H1 (cell line): ENCODE data around the gene PDE4D. TPM values are rescaled to one million over a fixed set of nuclear protein-coding genes. Genes with fewer than 3 reads are reported as not detected.

ENCODE experiments used
- CTCF ChIA-PET: fragments of 300-600 bp; sonication (Branson Sonifier 250); formaldehyde crosslinking; loops from one replicate; lab custom pipeline; 2021; ENCODE audit not compliant: partially characterized antibody; lab: Charles Lee
- POLR2A ChIA-PET: fragments of 300-600 bp; sonication (Branson Sonifier 250); formaldehyde crosslinking; loops from one replicate; lab custom pipeline; 2021; ENCODE audit warnings: inconsistent platforms; ENCODE audit not compliant: partially characterized antibody; lab: Charles Lee
- DNase-seq, 2 experiments: peaks; one replicate each; pipeline versions ENCODE4 v3.0.0 to v3.0.0-alpha.2; 2010 to 2022; ENCODE audit warnings: low spot score in 2 of 2, low read depth in 1 of 2, mixed read lengths in 1 of 2
- FAIRE-seq: peaks from 2 replicates; lab custom pipeline; 2011; peaks lifted over from hg19 to GRCh38; lab: Jason Lieb, UNC
- H2AFZ ChIP-seq: 2 replicates; pipeline ENCODE4 v1.8.1; 2012; ENCODE audit warnings: low read length, inconsistent platforms
- H2AK5ac ChIP-seq: 2 replicates; pipeline ENCODE4 v1.6.1; 2013; ENCODE audit warnings: low read depth, low read length
- H2BK120ac ChIP-seq: replicated peaks from 2 replicates; pipeline ENCODE3; 2013; ENCODE audit warnings: low read depth, low read length, inconsistent platforms
- H2BK12ac ChIP-seq: 2 replicates; pipeline ENCODE4 v1.6.1; 2013; ENCODE audit warnings: low read depth, low read length
- H2BK15ac ChIP-seq: 2 replicates; pipeline ENCODE4 v1.6.1; 2013; ENCODE audit warnings: low read length
- H2BK20ac ChIP-seq: 2 replicates; pipeline ENCODE4 v1.6.1; 2013; ENCODE audit warnings: low read length
- H2BK5ac ChIP-seq: 2 replicates; pipeline ENCODE4 v1.6.1; 2013; ENCODE audit warnings: low read depth, low read length
- H3K14ac ChIP-seq: 2 replicates; pipeline ENCODE4 v1.6.1; 2013; ENCODE audit warnings: inconsistent platforms; ENCODE audit not compliant: insufficient read length
- H3K18ac ChIP-seq: 2 replicates; pipeline ENCODE4 v1.6.1; 2013; ENCODE audit warnings: low read length; ENCODE audit errors: extremely low read depth
- H3K23ac ChIP-seq: 2 replicates; pipeline ENCODE4 v1.6.1; 2013; ENCODE audit warnings: inconsistent platforms; ENCODE audit not compliant: insufficient read length
- H3K23me2 ChIP-seq: 2 replicates; pipeline ENCODE4 v1.6.1; 2013; ENCODE audit warnings: low read depth, low read length
- H3K27ac ChIP-seq: 2 replicates; pipeline ENCODE4 v1.6.1; 2011; ENCODE audit warnings: low read depth, low read length, inconsistent platforms
- H3K27me3 ChIP-seq, 4 experiments: replicated peaks in 1 of 4; 1 replicate in 1 of 4; 2 replicates in 3 of 4; pipeline versions ENCODE4 v1.6.1 to v1.8.1; 2011 to 2013; ENCODE audit warnings: low read length in 3 of 4, mild to moderate bottlenecking in 3 of 4, inconsistent platforms in 2 of 4, mixed read lengths in 2 of 4, moderate library complexity in 1 of 4; ENCODE audit not compliant: control insufficient read depth in 3 of 4, insufficient read depth in 3 of 4; ENCODE audit errors: extremely low read depth in 1 of 4
- H3K36me3 ChIP-seq, 4 experiments: 2 replicates each; pipeline versions ENCODE4 v1.6.1 to v1.8.1; 2011 to 2013; ENCODE audit warnings: mild to moderate bottlenecking in 4 of 4, low read length in 3 of 4, moderate library complexity in 2 of 4, control low read depth in 1 of 4, inconsistent platforms in 1 of 4; ENCODE audit not compliant: insufficient read depth in 4 of 4, control insufficient read depth in 2 of 4
- H3K4ac ChIP-seq: replicated peaks from 2 replicates; pipeline ENCODE3; 2013; ENCODE audit warnings: low read length, low read depth, mixed read lengths, inconsistent platforms; ENCODE audit not compliant: insufficient read length
- H3K4me1 ChIP-seq, 4 experiments: replicated peaks in 1 of 4; 1 replicate in 1 of 4; 2 replicates in 3 of 4; pipeline versions ENCODE4 v1.6.1 to v1.8.1; 2011 to 2013; ENCODE audit warnings: low read length in 3 of 4, inconsistent platforms in 2 of 4, mixed read lengths in 1 of 4; ENCODE audit not compliant: insufficient read depth in 4 of 4, control insufficient read depth in 3 of 4
- H3K4me2 ChIP-seq, 2 experiments: 2 replicates each; pipeline versions ENCODE4 v1.6.1 to v1.8.1; 2011 to 2013; ENCODE audit warnings: low read depth in 2 of 2, low read length in 2 of 2, control low read depth in 1 of 2, inconsistent platforms in 1 of 2, mild to moderate bottlenecking in 1 of 2; ENCODE audit not compliant: insufficient read depth in 1 of 2
- H3K4me3 ChIP-seq, 4 experiments: fragments of 200-600, 300-600 bp in 1 of 4; sonication (generic), shearing (Covaris generic), sonication (Bioruptor Twin) in 1 of 4; 2 replicates each; pipeline versions ENCODE4 v1.5.1 to v1.8.1; 2011 to 2016; ENCODE audit warnings: low read length in 4 of 4, low read depth in 3 of 4, control low read depth in 2 of 4, inconsistent platforms in 2 of 4, mild to moderate bottlenecking in 2 of 4, mixed read lengths in 1 of 4, moderate library complexity in 1 of 4; ENCODE audit not compliant: insufficient read depth in 2 of 4; ENCODE audit errors: extremely low read depth in 1 of 4
- H3K56ac ChIP-seq: replicated peaks from 2 replicates; pipeline ENCODE3; 2013; ENCODE audit warnings: low read depth, mild to moderate bottlenecking, mixed read lengths, low read length, inconsistent platforms; ENCODE audit not compliant: insufficient read length
- H3K79me1 ChIP-seq: 2 replicates; pipeline ENCODE4 v1.6.1; 2013; ENCODE audit warnings: low read depth, low read length, control low read depth
- H3K79me2 ChIP-seq, 2 experiments: 2 replicates each; pipeline versions ENCODE4 v1.6.1 to v1.8.1; 2012 to 2013; ENCODE audit warnings: low read length in 2 of 2, mild to moderate bottlenecking in 2 of 2, inconsistent platforms in 1 of 2; ENCODE audit not compliant: insufficient read depth in 2 of 2, control insufficient read depth in 1 of 2
- H3K9ac ChIP-seq, 4 experiments: replicated peaks in 1 of 4; 1 replicate in 1 of 4; 2 replicates in 3 of 4; pipeline versions ENCODE4 v1.6.1 to v1.8.1; 2011 to 2013; ENCODE audit warnings: low read depth in 3 of 4, low read length in 3 of 4, control low read depth in 2 of 4, mild to moderate bottlenecking in 2 of 4, moderate library complexity in 2 of 4, inconsistent platforms in 1 of 4; ENCODE audit errors: extremely low read depth in 1 of 4
- H3K9me3 ChIP-seq, 2 experiments: 2 replicates each; pipeline versions ENCODE4 v1.6.1 to v1.8.1; 2012 to 2013; ENCODE audit warnings: mild to moderate bottlenecking in 2 of 2, moderate library complexity in 2 of 2, control low read depth in 1 of 2, inconsistent platforms in 1 of 2, low read depth in 1 of 2, low read length in 1 of 2, mixed read lengths in 1 of 2; ENCODE audit not compliant: insufficient read depth in 2 of 2
- H4K20me1 ChIP-seq, 2 experiments: replicated peaks in 1 of 2; 2 replicates each; pipeline versions ENCODE3 to v1.8.1; 2011 to 2013; ENCODE audit warnings: inconsistent platforms in 2 of 2, low read length in 2 of 2, mild to moderate bottlenecking in 1 of 2; ENCODE audit not compliant: insufficient read depth in 2 of 2, control insufficient read depth in 1 of 2
- H4K5ac ChIP-seq: 2 replicates; pipeline ENCODE4 v1.6.1; 2013; ENCODE audit warnings: low read length, low read depth, mixed read lengths, inconsistent platforms; ENCODE audit not compliant: insufficient read length
- H4K8ac ChIP-seq: 2 replicates; pipeline ENCODE4 v1.8.0; 2013; ENCODE audit warnings: mild to moderate bottlenecking, moderate library complexity, low read length, inconsistent platforms; ENCODE audit not compliant: insufficient read depth; ENCODE audit errors: extremely low read depth
- H4K91ac ChIP-seq: replicated peaks from 2 replicates; pipeline ENCODE3; 2013; ENCODE audit warnings: low read length, mixed read lengths, inconsistent platforms; ENCODE audit not compliant: insufficient read length
- CBX8 ChIP-seq: fragments of 300-800, 300-1000 bp; sonication (generic); IDR thresholded peaks from 2 replicates; pipeline ENCODE4 v1.7.1; 2016; ENCODE audit warnings: low read depth, low read length, borderline replicate concordance
- CHD2 ChIP-seq: IDR thresholded peaks from 2 replicates; pipeline ENCODE4 v1.6.1; 2012; ENCODE audit warnings: low read length, improper control_type of control experiment
- CTCF ChIP-seq, 3 experiments: IDR thresholded peaks; 1 replicate in 2 of 3; 2 replicates in 1 of 3; pipeline versions ENCODE4 v1.5.1 to v1.6.1; 2011; ENCODE audit warnings: low read length in 3 of 3, mild to moderate bottlenecking in 3 of 3, inconsistent platforms in 2 of 3, low read depth in 1 of 3, moderate library complexity in 1 of 3; ENCODE audit not compliant: insufficient read depth in 1 of 3; ENCODE audit errors: control extremely low read depth in 1 of 3
- HDAC6 ChIP-seq: IDR thresholded peaks from one replicate; pipeline ENCODE4 v1.7.1; 2012; ENCODE audit warnings: low read depth, mild to moderate bottlenecking, inconsistent platforms, low read length, moderate library complexity
- KDM4A ChIP-seq: IDR thresholded peaks from one replicate; pipeline ENCODE4 v1.7.1; 2012; ENCODE audit warnings: low read depth, mild to moderate bottlenecking, moderate library complexity, low read length, inconsistent platforms; ENCODE audit not compliant: severe bottlenecking
- POLR2A ChIP-seq, 2 experiments: IDR thresholded peaks; 1 replicate in 1 of 2; 2 replicates in 1 of 2; pipeline ENCODE4 v1.6.1; 2011; ENCODE audit warnings: low read depth in 2 of 2, low read length in 2 of 2, mild to moderate bottlenecking in 2 of 2; ENCODE audit errors: control extremely low read depth in 1 of 2
- POLR2AphosphoS5 ChIP-seq: IDR thresholded peaks from 2 replicates; pipeline ENCODE4 v1.6.1; 2011; ENCODE audit warnings: low read depth, low read length
- RXRA ChIP-seq: IDR thresholded peaks from 2 replicates; pipeline ENCODE4 v1.6.1; 2011; ENCODE audit warnings: low read depth, mild to moderate bottlenecking, low read length, moderate library complexity; ENCODE audit not compliant: insufficient read depth
- SP1 ChIP-seq: IDR thresholded peaks from 2 replicates; pipeline ENCODE4 v1.6.1; 2011; ENCODE audit warnings: low read depth, low read length
- TEAD4 ChIP-seq: IDR thresholded peaks from 2 replicates; pipeline ENCODE4 v1.6.1; 2012; ENCODE audit warnings: low read depth, low read length, inconsistent platforms, mixed read lengths
- USF2 ChIP-seq: IDR thresholded peaks from 2 replicates; pipeline ENCODE4 v1.6.1; 2011; ENCODE audit warnings: low read length, improper control_type of control experiment
- WGBS, 2 experiments: shearing (Covaris generic) in 1 of 2; methylation state at CpG; one replicate each; pipeline versions ENCODE4 v1.1.6 to v1.1.7; 2013 to 2015; ENCODE audit warnings: low lambda C conversion rate in 2 of 2, mixed read lengths in 2 of 2, inconsistent platforms in 1 of 2, low coverage in 1 of 2, missing lambda C conversion rate in 1 of 2; ENCODE audit not compliant: insufficient replicate concordance in 2 of 2, insufficient coverage in 1 of 2, insufficient read length in 1 of 2; ENCODE audit errors: extremely low coverage in 1 of 2, missing lambda C conversion rate in 1 of 2; 5-methylcytosine and 5-hydroxymethylcytosine counted together
- polyA plus RNA-seq, 7 experiments: library from polyadenylated mRNA; depleted of rRNA in 3 of 7; stranded (reverse) in 5 of 7; unstranded in 2 of 7; fragments of >200 nt in 5 of 7; fragments of 200-250 nt in 2 of 7; gene quantifications; 1 replicate in 5 of 7; 2 replicates in 1 of 7; 4 replicates in 1 of 7; pipeline versions ENCODE4 v1.2.1 to v1.2.3, GENCODE V29; 2011 to 2013; ENCODE audit warnings: missing spikeins in 2 of 7, mixed read lengths in 2 of 7
- total RNA-seq: library from RNA; stranded (reverse); fragmentation: NEBNext Ultra II Directional; extraction: Animal tissue kit (Norgen Biotek cat#: 25700); gene quantifications from 2 replicates; pipeline ENCODE4 v1.2.1, GENCODE V29; 2021

The PDE4D gene
- total and polyA plus RNA-seq, 2 of the 8 experiments (the other 6 are each of a cell fraction or from before 2014, with no cell fraction given): 2.3 to 3.7 TPM

GRCh38 chr5:59559847-59560246 is 333.7 kb downstream of the PDE4D start:
- Histone ChIP-seq H3K79me2 (no peaks in the 10 kb centered on the region), H2BK120ac (no peak overlapping the region), H2BK20ac (no peak overlapping the region), H3K27ac (no peak overlapping the region), H2AK5ac (no peak overlapping the region), H3K23me2 (no peaks in the 10 kb centered on the region), H3K9ac (no peak overlapping the region), H3K4me1 (peaks cover 2 to 12% (median 7%) of the 10 kb centered on the region in 4 experiments; a peak in 6 of 7 replicates), H3K4me3 (no peak overlapping the region), H3K36me3 (no peaks in the 10 kb centered on the region), H3K27me3 (no peaks in the 10 kb centered on the region), H2AFZ (no peak overlapping the region), H3K23ac (no peak overlapping the region), H4K91ac (no peak overlapping the region), H3K14ac (no peak overlapping the region), H3K9me3 (no peaks in the 10 kb centered on the region), H3K56ac (no peak overlapping the region), H2BK12ac (no peak overlapping the region), H3K4ac (no peak overlapping the region), H4K20me1 (no peaks in the 10 kb centered on the region), H4K8ac (no peak overlapping the region), H3K4me2 (no peak overlapping the region), H3K18ac (no peak overlapping the region), H4K5ac (no peak overlapping the region), H2BK15ac (no peak overlapping the region), H2BK5ac (no peak overlapping the region), H3K79me1 (no peaks in the 10 kb centered on the region)
- ChIA-PET POLR2A (interaction anchor here (1.0 kb wide), 1 partner anchor 23 kb away, joined by 3 read pairs; no protein-coding TSS in a partner anchor), CTCF (interaction anchor here (0.7 kb wide), 1 partner anchor 743 kb away, joined by 3 read pairs; no protein-coding TSS in a partner anchor)
- WGBS, 2 experiments: 95% methylated on average over 4 of the region's 4 CpGs; no CpG with 5 or more reads in 1 of the 2 experiments
- DNase-seq (no peak), FAIRE-seq (no peak)
- TF ChIP-seq SP1 (no peak), POLR2A (IDR thresholded peaks at IDR 0.05; ENCODE audit: control extremely low read depth in 1 of 2, low read depth in 2 of 2, low read length in 2 of 2) (no peak), KDM4A (no peak), TEAD4 (no peak), HDAC6 (no peak), POLR2AphosphoS5 (no peak), CBX8 (no peak), CHD2 (no peak), CTCF (IDR thresholded peaks at IDR 0.05; ENCODE audit: control extremely low read depth in 1 of 3, insufficient read depth in 1 of 3, low read depth in 1 of 3, low read length in 3 of 3) (no peak), USF2 (no peak), RXRA (no peak)
